Thyroid gland (tissue), 4 donors: ENCODE data around the gene RAB11FIP3.

Source experiments
- POLR2A ChIP-seq, 2 donors: fragments of 450-650 bp; IDR thresholded peaks; one replicate each; pipeline ENCODE4 v1.6.1; 2017; ENCODE audit warnings: antibody characterized with exemption in 2 of 2, mild to moderate bottlenecking in 2 of 2, moderate library complexity in 1 of 2
- TF ChIP-seq, protein P1 (sequence below), 6 experiments: fragments of 200-600 bp in 3 of 6; fragments of 450-650 bp in 3 of 6; sonication (generic) in 3 of 6; IDR thresholded peaks; one replicate each; pipeline ENCODE4 v1.5.1; 2016 to 2019; ENCODE audit warnings: antibody characterized with exemption in 6 of 6, mild to moderate bottlenecking in 2 of 6, inconsistent platforms in 1 of 6, moderate library complexity in 1 of 6

DNA sequence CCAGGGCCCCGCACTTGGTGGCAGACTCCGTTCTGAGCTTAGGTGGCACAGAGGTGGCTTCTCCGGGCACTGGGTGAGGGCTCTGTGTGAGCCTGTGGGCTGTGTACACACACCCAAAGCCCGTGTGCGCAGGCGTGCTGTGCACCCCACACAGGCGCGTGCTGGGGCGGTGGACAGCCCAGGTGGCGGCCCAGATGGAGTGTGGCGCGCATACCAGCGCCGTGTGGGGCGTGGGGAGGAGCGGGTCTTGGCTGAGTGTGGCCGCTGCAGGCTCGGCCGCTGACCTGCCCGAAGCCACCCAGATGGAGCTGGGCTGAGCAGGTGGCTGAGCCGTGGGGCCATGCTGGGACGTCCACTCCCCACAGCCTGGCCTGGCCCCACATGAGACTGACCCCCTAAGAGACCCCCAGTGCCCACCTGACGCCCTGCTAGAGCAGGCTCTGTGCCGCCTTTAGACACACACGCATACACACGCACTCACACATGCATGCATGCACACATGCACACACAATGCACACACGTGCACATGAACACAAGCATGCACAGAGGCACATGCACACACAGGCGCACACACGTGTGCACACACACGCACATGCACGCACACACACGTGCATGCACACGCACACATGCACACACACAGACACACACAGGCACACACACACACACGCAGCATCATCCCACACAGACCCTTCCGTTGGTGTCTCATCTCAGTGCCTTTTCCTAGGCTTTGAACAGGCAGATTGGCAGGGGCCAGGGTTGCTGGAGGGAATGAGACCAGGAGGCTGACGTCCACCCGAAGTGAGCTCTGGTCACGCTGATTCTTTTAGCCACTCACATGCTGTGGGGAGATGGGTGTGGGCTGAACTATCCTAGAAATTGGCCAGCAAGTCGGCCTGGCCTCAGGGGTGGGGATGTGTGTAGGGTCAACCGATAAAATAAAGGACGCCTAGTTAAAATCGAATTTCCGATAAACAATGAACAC, 136.8 kb downstream of the RAB11FIP3 start:
- TF ChIP-seq, protein P1, sequence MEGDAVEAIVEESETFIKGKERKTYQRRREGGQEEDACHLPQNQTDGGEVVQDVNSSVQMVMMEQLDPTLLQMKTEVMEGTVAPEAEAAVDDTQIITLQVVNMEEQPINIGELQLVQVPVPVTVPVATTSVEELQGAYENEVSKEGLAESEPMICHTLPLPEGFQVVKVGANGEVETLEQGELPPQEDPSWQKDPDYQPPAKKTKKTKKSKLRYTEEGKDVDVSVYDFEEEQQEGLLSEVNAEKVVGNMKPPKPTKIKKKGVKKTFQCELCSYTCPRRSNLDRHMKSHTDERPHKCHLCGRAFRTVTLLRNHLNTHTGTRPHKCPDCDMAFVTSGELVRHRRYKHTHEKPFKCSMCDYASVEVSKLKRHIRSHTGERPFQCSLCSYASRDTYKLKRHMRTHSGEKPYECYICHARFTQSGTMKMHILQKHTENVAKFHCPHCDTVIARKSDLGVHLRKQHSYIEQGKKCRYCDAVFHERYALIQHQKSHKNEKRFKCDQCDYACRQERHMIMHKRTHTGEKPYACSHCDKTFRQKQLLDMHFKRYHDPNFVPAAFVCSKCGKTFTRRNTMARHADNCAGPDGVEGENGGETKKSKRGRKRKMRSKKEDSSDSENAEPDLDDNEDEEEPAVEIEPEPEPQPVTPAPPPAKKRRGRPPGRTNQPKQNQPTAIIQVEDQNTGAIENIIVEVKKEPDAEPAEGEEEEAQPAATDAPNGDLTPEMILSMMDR (IDR thresholded peaks at IDR 0.05) = no peak
- TF ChIP-seq POLR2A (IDR thresholded peaks at IDR 0.05) = no peak
